Uterus (tissue), 2 donors: ENCODE results near the gene DMBX1.

ENCODE experiments used
- CTCF ChIP-seq, 4 experiments: fragments of 200-600 bp in 2 of 4; fragments of 450-650 bp in 2 of 4; sonication (generic) in 2 of 4; IDR thresholded peaks; one replicate each; pipeline ENCODE4 v1.5.1; 2016 to 2019; ENCODE audit warnings: antibody characterized with exemption in 4 of 4, mild to moderate bottlenecking in 2 of 4, moderate library complexity in 1 of 4
- POLR2A ChIP-seq, 2 donors: fragments of 450-650 bp; IDR thresholded peaks; one replicate each; pipeline ENCODE4 v1.6.1; 2016; ENCODE audit warnings: antibody characterized with exemption in 2 of 2, mild to moderate bottlenecking in 1 of 2, moderate library complexity in 1 of 2

DNA sequence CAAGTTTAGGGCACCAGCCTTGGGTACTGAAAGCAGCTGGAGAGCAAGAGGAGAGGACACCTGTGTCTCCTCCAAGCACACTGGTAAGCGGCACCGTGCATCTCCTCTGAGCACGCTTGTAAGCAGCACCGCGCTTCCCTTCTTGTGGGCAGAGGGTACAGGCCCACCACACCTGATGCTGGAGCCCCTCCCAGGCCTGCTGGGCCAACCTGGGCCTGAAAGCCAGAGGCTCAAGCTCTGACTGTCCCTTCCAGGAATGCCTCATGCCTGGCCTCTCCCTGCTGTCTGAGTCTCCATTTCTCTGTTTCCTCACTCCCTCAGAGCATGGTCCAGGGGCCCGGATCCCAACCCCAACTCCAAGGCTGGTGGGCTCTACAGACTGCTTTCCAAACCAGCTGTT, 25.9 kb downstream of the DMBX1 start:
- TF ChIP-seq CTCF (IDR thresholded peaks at IDR 0.05) (no peak), POLR2A (IDR thresholded peaks at IDR 0.05) (no peak)
